GM12891 (cell line): ENCODE measurements around the gene AKAP7.

ENCODE experiments used
- POLR2A ChIP-seq: IDR thresholded peaks from 2 replicates; pipeline ENCODE4 v1.6.1; 2011; ENCODE audit warnings: low read depth, low read length, control low read depth
- POLR2AphosphoS5 ChIP-seq: IDR thresholded peaks from 2 replicates; pipeline ENCODE4 v1.6.1; 2011; ENCODE audit warnings: low read depth, low read length, control low read depth

- TF ChIP-seq POLR2AphosphoS5 (no peak), POLR2A (no peak)
These were observed 126.8 kb downstream of the AKAP7 start for GRCh38 chr6:131262060-131262459.
